ENCODE results near the gene TRIM72.
"Not testable (repeated sequence)": the region's sequence is repeated elsewhere in the genome, so short reads cannot be mapped to it uniquely, and the experiment has no call there.

TRIM72 gene

GRCh38 chr16:31186930-31187807, 26.8 kb upstream of the TRIM72 start:
- DNase-seq, result no peak
- TF ChIP-seq GATA1 (IDR thresholded peaks at IDR 0.05; ENCODE audit: low read depth, low read length), result no peak
- no peak for TF ChIP-seq POLR2A (IDR thresholded peaks at IDR 0.05; ENCODE audit: low read length)

- DNase-seq, result no peak
- TF ChIP-seq POLR2A (IDR thresholded peaks at IDR 0.05; ENCODE audit: low read length), result no peak
- TF ChIP-seq GATA1 (IDR thresholded peaks at IDR 0.05; ENCODE audit: low read depth, low read length), result no peak
Measured at GRCh38 chr16:31187808-31188189, 26.1 kb upstream of the TRIM72 start.

DNA sequence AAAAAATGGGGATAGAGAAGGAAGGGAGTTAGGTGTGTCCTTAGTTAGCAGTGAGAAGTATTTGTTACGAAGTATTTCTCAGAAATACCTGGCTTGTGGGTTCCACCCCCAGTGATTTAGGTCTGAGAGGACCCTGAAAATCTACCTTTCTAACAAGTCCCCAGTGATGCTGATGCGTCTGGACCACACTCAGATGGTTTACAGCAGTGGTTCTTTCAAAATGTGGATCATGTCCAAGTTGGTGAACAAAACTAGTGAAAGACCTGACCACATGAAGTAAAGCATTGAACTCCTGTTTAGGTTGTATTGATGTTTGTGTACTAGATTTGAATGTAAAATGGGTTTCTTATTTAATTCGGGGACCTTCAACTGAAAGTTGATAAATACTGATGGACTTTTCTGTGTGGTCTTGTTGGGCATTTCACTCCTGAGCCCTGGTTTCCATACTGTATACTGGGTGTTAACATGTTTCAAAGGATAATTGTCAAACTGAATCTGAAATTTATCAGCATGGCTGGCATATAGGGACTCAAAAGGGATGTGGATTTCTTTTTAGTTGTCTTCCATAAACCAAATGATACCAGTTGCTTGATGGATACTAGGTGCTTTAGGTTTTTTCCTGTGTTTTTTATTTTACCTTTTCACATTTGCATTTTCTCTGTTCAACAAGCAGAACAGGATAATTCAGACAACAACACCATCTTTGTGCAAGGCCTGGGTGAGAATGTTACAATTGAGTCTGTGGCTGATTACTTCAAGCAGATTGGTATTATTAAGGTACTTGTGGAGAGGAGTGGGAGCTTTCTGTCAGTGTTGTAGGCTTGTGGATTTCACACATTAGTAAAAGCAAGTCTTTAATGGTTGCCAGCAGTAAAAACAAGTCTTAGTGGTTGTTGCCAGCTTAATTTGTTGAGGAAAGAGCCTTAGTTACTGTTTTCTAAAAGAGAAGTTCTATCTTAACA, 25.2 kb upstream of the TRIM72 start:
- TF ChIP-seq GATA1 (IDR thresholded peaks at IDR 0.05; ENCODE audit: low read depth, low read length) (no peak), POLR2A (IDR thresholded peaks at IDR 0.05; ENCODE audit: low read length) (no peak)
- no peak for DNase-seq

DNA sequence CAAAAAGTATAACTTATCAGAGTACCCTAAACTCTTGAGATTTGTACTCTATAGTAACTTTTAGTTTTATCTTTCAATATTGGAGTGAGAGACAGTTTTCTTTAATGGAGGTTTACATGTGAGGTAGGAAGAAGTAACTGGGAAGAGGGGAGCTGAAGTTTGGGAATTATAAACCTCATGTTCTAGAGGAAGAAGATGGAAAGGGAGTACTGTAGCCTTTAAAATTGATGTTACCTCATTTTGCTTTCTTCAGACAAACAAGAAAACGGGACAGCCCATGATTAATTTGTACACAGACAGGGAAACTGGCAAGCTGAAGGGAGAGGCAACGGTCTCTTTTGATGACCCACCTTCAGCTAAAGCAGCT, 24.5 kb upstream of the TRIM72 start:
- no peak for TF ChIP-seq POLR2A (IDR thresholded peaks at IDR 0.05; ENCODE audit: low read length)
- no peak for TF ChIP-seq GATA1 (IDR thresholded peaks at IDR 0.05; ENCODE audit: low read depth, low read length)
- no peak for DNase-seq

- no peak for DNase-seq
- TF ChIP-seq GATA1 (IDR thresholded peaks at IDR 0.05; ENCODE audit: low read depth, low read length) (no peak), POLR2A (IDR thresholded peaks at IDR 0.05; ENCODE audit: low read length) (no peak)
Measured at GRCh38 chr16:31190061-31190460, 23.9 kb upstream of the TRIM72 start.

- no peak for TF ChIP-seq GATA1 (IDR thresholded peaks at IDR 0.05; ENCODE audit: low read depth, low read length)
- no peak for TF ChIP-seq POLR2A (IDR thresholded peaks at IDR 0.05; ENCODE audit: low read length)
- DNase-seq, result no peak
Measured at GRCh38 chr16:31190818-31191444, 23.0 kb upstream of the TRIM72 start.

GRCh38 chr16:31191697-31192428, 22.1 kb upstream of the TRIM72 start:
- TF ChIP-seq POLR2A (IDR thresholded peaks at IDR 0.05; ENCODE audit: low read length) (no peak), GATA1 (IDR thresholded peaks at IDR 0.05; ENCODE audit: low read depth, low read length) (no peak)
- DNase-seq, result no peak

- TF ChIP-seq POLR2A (IDR thresholded peaks at IDR 0.05; ENCODE audit: low read length) (no peak), GATA1 (IDR thresholded peaks at IDR 0.05; ENCODE audit: low read depth, low read length) (no peak)
- DNase-seq, result no peak
Measured at GRCh38 chr16:31192856-31193642, 20.9 kb upstream of the TRIM72 start.

- DNase-seq, result no peak
- TF ChIP-seq GATA1 (IDR thresholded peaks at IDR 0.05; ENCODE audit: low read depth, low read length), result no peak
- TF ChIP-seq POLR2A (IDR thresholded peaks at IDR 0.05; ENCODE audit: low read length), result no peak
Measured at GRCh38 chr16:31193874-31194273, 20.0 kb upstream of the TRIM72 start.

DNA sequence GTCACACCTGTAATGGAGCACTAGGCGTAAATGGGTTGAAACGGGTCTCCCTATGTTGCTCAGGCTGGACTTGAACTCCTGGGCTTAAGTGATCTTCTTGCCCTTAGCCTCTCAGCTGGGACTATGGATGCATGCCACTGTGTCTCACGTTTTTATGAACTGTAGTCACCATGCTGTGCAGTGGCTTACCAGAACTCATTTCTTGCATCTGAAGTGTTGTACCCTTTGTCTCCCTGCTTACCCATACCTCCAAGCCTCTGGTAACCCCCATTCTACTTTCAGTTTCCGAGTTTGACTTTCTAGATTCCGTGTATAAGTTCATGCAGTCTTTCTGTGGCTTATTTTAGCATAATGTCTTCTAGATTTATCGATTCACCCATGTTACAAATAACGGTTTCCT, 19.0 kb upstream of the TRIM72 start:
- TF ChIP-seq GATA1 (IDR thresholded peaks at IDR 0.05; ENCODE audit: low read depth, low read length), result no peak
- no peak for TF ChIP-seq POLR2A (IDR thresholded peaks at IDR 0.05; ENCODE audit: low read length)
- DNase-seq, result no peak

- not testable (repeated sequence) for DNase-seq
Measured at GRCh38 chr16:31195861-31196260, 18.1 kb upstream of the TRIM72 start.

DNA sequence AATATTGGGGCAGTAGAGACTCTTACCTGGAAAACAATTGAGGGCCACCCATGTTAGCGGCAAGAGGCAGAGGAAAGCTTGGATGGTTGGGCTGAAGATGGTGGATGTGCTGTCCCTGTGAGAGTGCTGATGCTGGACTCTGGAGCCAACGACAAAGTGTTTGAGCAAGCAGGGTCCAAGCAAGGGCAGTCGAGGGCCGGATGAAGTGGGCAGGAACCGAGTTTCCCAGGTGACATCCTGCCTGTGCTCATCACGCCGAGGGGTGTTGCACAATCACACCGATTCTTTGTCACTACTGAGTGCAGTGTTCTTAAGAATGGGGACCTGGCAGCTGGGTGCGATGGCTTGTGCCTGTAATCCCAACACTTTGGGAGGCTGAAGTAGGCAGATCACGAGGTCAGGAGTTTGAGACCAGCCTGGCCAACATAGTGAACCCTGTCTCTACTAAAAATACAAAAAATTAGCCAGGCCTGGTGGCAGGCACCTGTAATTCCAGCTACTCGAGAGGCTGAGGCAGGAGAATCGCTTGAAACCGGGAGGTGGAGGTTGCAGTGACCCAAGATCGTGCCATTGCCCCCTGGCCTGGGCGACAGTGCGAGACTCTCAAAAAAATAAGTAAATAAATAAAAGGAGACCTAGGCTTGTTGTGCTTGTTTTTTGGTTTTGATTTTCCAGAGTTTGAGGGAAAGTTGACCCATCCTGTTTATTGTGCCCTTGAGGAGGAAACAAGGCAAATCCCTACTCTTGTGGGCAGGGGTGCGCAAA, 17.4 kb upstream of the TRIM72 start:
- TF ChIP-seq GATA1 (IDR thresholded peaks at IDR 0.05; ENCODE audit: low read depth, low read length), result no peak
- no peak for TF ChIP-seq POLR2A (IDR thresholded peaks at IDR 0.05; ENCODE audit: low read length)
- DNase-seq, result no peak
